Endothelial cell of umbilical vein (primary cell): ENCODE results near the gene DTX4. TPM values are rescaled to one million over a fixed set of nuclear protein-coding genes. Genes with fewer than 3 reads are reported as not detected.

Source experiments
- BruUV-seq: library from RNA; stranded (reverse); fragments of 400-500 nt; replicated peaks from 2 replicates; lab custom pipeline; 2021; lab: Mats Ljungman, UMichigan
- CTCF ChIA-PET: fragments of 300-600, 350-600 bp; sonication (Branson Sonifier 250); formaldehyde crosslinking; loops from one replicate; lab custom pipeline; 2021; ENCODE audit warnings: antibody characterized with exemption, inconsistent platforms; lab: Charles Lee
- POLR2A ChIA-PET: fragments of 300-600, 350-600 bp; sonication (Branson Sonifier 250); formaldehyde crosslinking; loops from one replicate; lab custom pipeline; 2021; ENCODE audit warnings: antibody characterized with exemption, inconsistent platforms; lab: Charles Lee
- DNase-seq: peaks from one replicate; pipeline ENCODE4 v3.0.0-alpha.2; 2011; ENCODE audit warnings: low read depth, low spot score
- FAIRE-seq: peaks from 2 replicates; lab custom pipeline; 2011; peaks lifted over from hg19 to GRCh38; lab: Jason Lieb, UNC
- H2AFZ ChIP-seq: 2 replicates; pipeline ENCODE4 v1.6.0; 2012; ENCODE audit warnings: low read depth, low read length, control low read depth, inconsistent platforms
- H3K27ac ChIP-seq: 2 replicates; pipeline ENCODE4 v1.5.1; 2011; ENCODE audit warnings: low read depth, mild to moderate bottlenecking, control low read depth, low read length, moderate library complexity; ENCODE audit not compliant: insufficient read depth
- H3K27me3 ChIP-seq, 2 experiments: 2 replicates each; pipeline versions ENCODE4 v1.6.0 to v1.6.1; 2011; ENCODE audit warnings: low read length in 2 of 2, mixed read lengths in 1 of 2; ENCODE audit not compliant: control insufficient read depth in 2 of 2, insufficient read depth in 2 of 2
- H3K36me3 ChIP-seq, 2 experiments: 2 replicates in 1 of 2; 3 replicates in 1 of 2; pipeline ENCODE4 v1.5.1; 2011; ENCODE audit warnings: low read length in 2 of 2, mild to moderate bottlenecking in 1 of 2, moderate library complexity in 1 of 2; ENCODE audit not compliant: control insufficient read depth in 2 of 2, insufficient read depth in 2 of 2; ENCODE audit errors: extremely low read depth in 1 of 2
- H3K4me1 ChIP-seq: 3 replicates; pipeline ENCODE4 v1.5.1; 2011; ENCODE audit warnings: mild to moderate bottlenecking, low read length; ENCODE audit not compliant: control insufficient read depth, insufficient read depth; ENCODE audit errors: extremely low read depth
- H3K4me2 ChIP-seq: 2 replicates; pipeline ENCODE4 v1.6.1; 2011; ENCODE audit warnings: low read length, control low read depth, mixed read lengths; ENCODE audit not compliant: insufficient read depth
- H3K4me3 ChIP-seq, 3 experiments: fragments of 200-600 bp in 1 of 3; sonication (generic), shearing (Covaris generic) in 1 of 3; replicated peaks in 1 of 3; 2 replicates each; pipeline ENCODE4 v1.5.1; 2011 to 2016; ENCODE audit warnings: control low read depth in 3 of 3, low read length in 3 of 3, mild to moderate bottlenecking in 2 of 3, inconsistent platforms in 1 of 3, low read depth in 1 of 3, moderate library complexity in 1 of 3; ENCODE audit not compliant: insufficient read depth in 1 of 3
- H3K79me2 ChIP-seq: 2 replicates; pipeline ENCODE4 v1.6.0; 2012; ENCODE audit warnings: low read length, inconsistent platforms; ENCODE audit not compliant: control insufficient read depth, insufficient read depth
- H3K9ac ChIP-seq: replicated peaks from 2 replicates; pipeline ENCODE3; 2011; ENCODE audit warnings: low read length, control low read depth; ENCODE audit not compliant: insufficient read depth; ENCODE audit errors: extremely low read depth
- H3K9me1 ChIP-seq: replicated peaks from 3 replicates; pipeline ENCODE4 v1.6.0; 2011; ENCODE audit warnings: mild to moderate bottlenecking, low read length; ENCODE audit not compliant: control insufficient read depth, insufficient read depth; ENCODE audit errors: extremely low read depth
- H3K9me3 ChIP-seq: replicated peaks from 2 replicates; pipeline ENCODE4 v1.5.1; 2012; ENCODE audit warnings: low read length, inconsistent platforms; ENCODE audit not compliant: control insufficient read depth, insufficient read depth
- H4K20me1 ChIP-seq: replicated peaks from 2 replicates; pipeline ENCODE3; 2011; ENCODE audit warnings: mild to moderate bottlenecking, low read length; ENCODE audit not compliant: control insufficient read depth, insufficient read depth; ENCODE audit errors: extremely low read depth
- CTCF ChIP-seq, 2 donors: IDR thresholded peaks; 1 replicate in 1 of 2; 2 replicates in 1 of 2; pipeline ENCODE4 v1.5.1; 2011; ENCODE audit warnings: low read length in 2 of 2, mild to moderate bottlenecking in 2 of 2, moderate library complexity in 2 of 2, control low read depth in 1 of 2, inconsistent platforms in 1 of 2, low read depth in 1 of 2; ENCODE audit not compliant: insufficient read depth in 1 of 2; ENCODE audit errors: extremely low read depth in 1 of 2
- EZH2 ChIP-seq: IDR thresholded peaks from 2 replicates; pipeline ENCODE4 v1.6.1; 2012; ENCODE audit warnings: borderline replicate concordance, low read depth, mild to moderate bottlenecking, moderate library complexity, low read length, inconsistent platforms; ENCODE audit not compliant: severe bottlenecking
- FOS ChIP-seq: IDR thresholded peaks from 2 replicates; pipeline ENCODE4 v1.6.1; 2011; ENCODE audit warnings: mild to moderate bottlenecking, low read length, moderate library complexity, borderline replicate concordance; ENCODE audit not compliant: insufficient read depth
- GATA2 ChIP-seq: IDR thresholded peaks from 2 replicates; pipeline ENCODE4 v1.7.0; 2011; ENCODE audit warnings: low read depth, mild to moderate bottlenecking, moderate library complexity, mixed read lengths, low read length; ENCODE audit not compliant: insufficient read length, insufficient read depth
- JUN ChIP-seq: IDR thresholded peaks from 2 replicates; pipeline ENCODE4 v1.6.1; 2011; ENCODE audit warnings: borderline replicate concordance, low read depth; ENCODE audit not compliant: insufficient read length, insufficient read depth
- MAX ChIP-seq: IDR thresholded peaks from 2 replicates; pipeline ENCODE4 v1.6.1; 2011; ENCODE audit not compliant: insufficient read depth, insufficient read length
- MYC ChIP-seq: IDR thresholded peaks from one replicate; pipeline ENCODE4 v1.6.1; 2011; ENCODE audit warnings: mild to moderate bottlenecking, low read depth, low read length
- POLR2A ChIP-seq: IDR thresholded peaks from 2 replicates; pipeline ENCODE4 v1.6.1; 2012; ENCODE audit warnings: low read depth, mild to moderate bottlenecking, control low read depth, low read length
- POLR2AphosphoS5 ChIP-seq: IDR thresholded peaks from 2 replicates; pipeline ENCODE4 v1.6.1; 2012; ENCODE audit warnings: low read depth, mild to moderate bottlenecking, control low read depth, low read length, moderate library complexity; ENCODE audit not compliant: insufficient read depth
- dilution Hi-C: fragments of 300-500 bp; cut with MboI; formaldehyde crosslinking; loops from one replicate; pipeline ENCODE4 v1.15.0; 2019; ENCODE audit warnings: low sequenced_read_pairs; ENCODE audit not compliant: extremely low pct_ligation_motif_present
- intact Hi-C: fragments of 100-400 bp; cut with micrococcal nuclease; formaldehyde crosslinking; loops from one replicate; pipeline ENCODE4 v1.10.0; 2022
- polyA plus RNA-seq, 4 experiments: library from polyadenylated mRNA; depleted of rRNA in 3 of 4; stranded (reverse) in 3 of 4; unstranded in 1 of 4; fragments of >200 nt; gene quantifications; 2 replicates each; pipeline versions ENCODE4 v1.2.1 to v1.2.3, GENCODE V29; 2011 to 2012; ENCODE audit warnings: missing spikeins in 1 of 4
- total RNA-seq: library from RNA; stranded (reverse); gene quantifications from 2 replicates; pipeline ENCODE4 v1.2.3, GENCODE V29; 2021

The DTX4 gene
- total and polyA plus RNA-seq, 2 donors (not counting 3 experiments of a cell fraction or from before 2014, with no cell fraction given) = 0.08 to 0.91 TPM

GRCh38 chr11:59191095-59191494 is 19.2 kb downstream of the DTX4 start:
- Histone ChIP-seq H3K79me2 (no peaks in the 10 kb centered on the region), H3K27ac (no peak overlapping the region), H3K4me1 (peaks cover 2% of the 10 kb centered on the region), H3K4me3 (no peak overlapping the region), H4K20me1 (no peaks in the 10 kb centered on the region), H3K27me3 (peaks cover 7 to 10% of the 10 kb centered on the region in 2 experiments), H3K36me3 (no peaks in the 10 kb centered on the region), H2AFZ (no peak overlapping the region), H3K9me1 (no peaks in the 10 kb centered on the region), H3K9me3 (no peaks in the 10 kb centered on the region), H3K4me2 (no peak overlapping the region), H3K9ac (no peak overlapping the region)
- intact Hi-C loops (no loop called here), dilution Hi-C loops (no loop called here)
- no peak for DNase-seq
- ChIA-PET POLR2A (no interaction called here), CTCF (interaction anchor here (1.2 to 2.2 kb wide), 3 partner anchors 14 to 33 kb away, joined by 4 to 6 read pairs (median 5); no protein-coding TSS in a partner anchor)
- no peak for FAIRE-seq
- BruUV-seq = no TSS peak
- TF ChIP-seq GATA2 (no peak), MYC (no peak), JUN (no peak), MAX (no peak), FOS (no peak), CTCF (IDR thresholded peaks at IDR 0.05; ENCODE audit: extremely low read depth in 1 of 2, insufficient read depth in 1 of 2, low read depth in 1 of 2, low read length in 2 of 2) (no peak), EZH2 (no peak), POLR2AphosphoS5 (no peak), POLR2A (no peak)
